Measurements from ENCODE around the gene MLLT3. TPM values are rescaled to one million over a fixed set of nuclear protein-coding genes. Genes with fewer than 3 reads are reported as not detected.

Gene MLLT3
- total RNA-seq, 1 experiment from 2014 or later: 18.1 TPM

GRCh38 chr9:20382460-20383071 lies 239.7 kb downstream of the MLLT3 start:
- peak; percentile 36 for DNase-seq (ENCODE audit: low read depth)

GRCh38 chr9:20380546-20380945 lies 241.8 kb downstream of the MLLT3 start:
- DNase-seq (ENCODE audit: low read depth): no peak

GRCh38 chr9:20379804-20380225 lies 242.5 kb downstream of the MLLT3 start:
- DNase-seq (ENCODE audit: low read depth): no peak

GRCh38 chr9:20378851-20379250 lies 243.4 kb downstream of the MLLT3 start:
- DNase-seq (ENCODE audit: low read depth): no peak

- no peak for DNase-seq (ENCODE audit: low read depth)
Observed at GRCh38 chr9:20377790-20378189, 244.5 kb downstream of the MLLT3 start.

- no peak for DNase-seq (ENCODE audit: low read depth)
Observed at GRCh38 chr9:20376731-20377375, 245.4 kb downstream of the MLLT3 start.

GRCh38 chr9:20376042-20376441 lies 246.3 kb downstream of the MLLT3 start:
- no peak for DNase-seq (ENCODE audit: low read depth)

- no peak for DNase-seq (ENCODE audit: low read depth)
Observed at GRCh38 chr9:20373263-20373662, 249.0 kb downstream of the MLLT3 start.

- no peak for DNase-seq (ENCODE audit: low read depth)
Observed at GRCh38 chr9:20369391-20369790, 252.9 kb downstream of the MLLT3 start.

GRCh38 chr9:20367855-20368254 lies 254.4 kb downstream of the MLLT3 start:
- DNase-seq (ENCODE audit: low read depth): no peak

GRCh38 chr9:20364959-20365358 lies 257.3 kb downstream of the MLLT3 start:
- no peak for DNase-seq (ENCODE audit: low read depth)

- no peak for DNase-seq (ENCODE audit: low read depth)
Observed at GRCh38 chr9:20363233-20363632, 259.1 kb downstream of the MLLT3 start.

GRCh38 chr9:20361656-20362570 lies 260.4 kb downstream of the MLLT3 start:
- DNase-seq (ENCODE audit: low read depth): no peak

- DNase-seq (ENCODE audit: low read depth): no peak
Observed at GRCh38 chr9:20361229-20361628, 261.1 kb downstream of the MLLT3 start.

- peak; percentile 43 for DNase-seq (ENCODE audit: low read depth)
Observed at GRCh38 chr9:20358207-20358606, 264.1 kb downstream of the MLLT3 start.

- no peak for DNase-seq (ENCODE audit: low read depth)
Observed at GRCh38 chr9:20357037-20357432, 265.3 kb downstream of the MLLT3 start.

GRCh38 chr9:20356403-20357036 lies 265.8 kb downstream of the MLLT3 start:
- DNase-seq (ENCODE audit: low read depth): peak; percentile 74

GRCh38 chr9:20355022-20355421 lies 267.3 kb downstream of the MLLT3 start:
- no peak for DNase-seq (ENCODE audit: low read depth)

GRCh38 chr9:20353931-20354652 lies 268.2 kb downstream of the MLLT3 start:
- peak; percentile 15 for DNase-seq (ENCODE audit: low read depth)

- no peak for DNase-seq (ENCODE audit: low read depth)
Observed at GRCh38 chr9:20353524-20353923, 268.8 kb downstream of the MLLT3 start.

GRCh38 chr9:20352591-20352990 lies 269.7 kb downstream of the MLLT3 start:
- DNase-seq (ENCODE audit: low read depth): no peak
